A673 (cell line): ENCODE measurements around the gene ASB18.

Source experiments
- EZH2 ChIP-seq: fragments of 200-600 bp; sonication (generic); IDR thresholded peaks from 2 replicates; pipeline ENCODE4 v1.6.1; 2017; ENCODE audit warnings: borderline replicate concordance, low read depth, mild to moderate bottlenecking, mixed read lengths, antibody characterized with exemption, low read length; ENCODE audit not compliant: poor library complexity, severe bottlenecking
- TF ChIP-seq, protein P1 (sequence below): fragments of 300-800, 200-600 bp; sonication (generic); conservative IDR thresholded peaks from 2 replicates; pipeline ENCODE4 v1.5.1; 2017; ENCODE audit warnings: low read depth, mild to moderate bottlenecking, antibody characterized with exemption, low read length, moderate library complexity, mixed read lengths

DNA sequence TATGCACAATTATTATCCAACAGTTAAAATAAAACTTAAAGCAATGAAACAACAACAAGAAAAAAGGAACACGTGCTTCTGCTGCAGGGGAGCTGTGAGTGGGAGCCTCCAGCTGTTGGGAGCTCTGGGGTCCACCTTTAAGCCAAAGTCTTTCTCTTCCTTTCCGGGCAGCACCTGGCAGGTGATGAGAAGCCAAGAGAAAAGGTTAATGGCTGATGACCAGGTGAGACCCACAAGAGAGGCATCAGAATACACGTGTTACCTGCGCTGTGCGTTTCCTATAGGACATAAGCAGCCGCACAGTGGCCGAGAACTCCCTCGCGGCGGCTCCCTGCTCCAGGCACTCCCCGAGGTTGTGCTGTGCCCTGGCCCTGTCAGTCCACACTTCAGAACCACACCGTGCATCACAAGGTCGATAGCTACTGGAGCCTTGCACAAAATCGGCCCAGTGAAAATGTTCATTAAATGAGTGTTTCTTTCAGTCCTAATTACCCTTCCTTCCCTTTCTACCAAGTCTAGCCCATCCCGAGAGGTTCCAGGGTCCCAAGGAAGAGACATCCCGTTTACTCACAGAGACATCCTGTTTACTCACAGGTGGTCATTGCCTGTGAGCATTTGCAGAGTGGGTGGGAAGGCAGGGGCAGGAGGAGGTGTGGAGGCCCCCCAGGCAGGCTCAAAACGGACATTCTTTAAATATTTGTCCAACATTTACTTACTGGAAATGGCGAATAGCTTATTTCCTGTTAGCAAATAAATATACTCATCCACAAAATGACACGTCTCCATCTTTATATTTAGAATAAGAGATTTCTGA, 44.9 kb upstream of the ASB18 start:
- TF ChIP-seq, protein P1, sequence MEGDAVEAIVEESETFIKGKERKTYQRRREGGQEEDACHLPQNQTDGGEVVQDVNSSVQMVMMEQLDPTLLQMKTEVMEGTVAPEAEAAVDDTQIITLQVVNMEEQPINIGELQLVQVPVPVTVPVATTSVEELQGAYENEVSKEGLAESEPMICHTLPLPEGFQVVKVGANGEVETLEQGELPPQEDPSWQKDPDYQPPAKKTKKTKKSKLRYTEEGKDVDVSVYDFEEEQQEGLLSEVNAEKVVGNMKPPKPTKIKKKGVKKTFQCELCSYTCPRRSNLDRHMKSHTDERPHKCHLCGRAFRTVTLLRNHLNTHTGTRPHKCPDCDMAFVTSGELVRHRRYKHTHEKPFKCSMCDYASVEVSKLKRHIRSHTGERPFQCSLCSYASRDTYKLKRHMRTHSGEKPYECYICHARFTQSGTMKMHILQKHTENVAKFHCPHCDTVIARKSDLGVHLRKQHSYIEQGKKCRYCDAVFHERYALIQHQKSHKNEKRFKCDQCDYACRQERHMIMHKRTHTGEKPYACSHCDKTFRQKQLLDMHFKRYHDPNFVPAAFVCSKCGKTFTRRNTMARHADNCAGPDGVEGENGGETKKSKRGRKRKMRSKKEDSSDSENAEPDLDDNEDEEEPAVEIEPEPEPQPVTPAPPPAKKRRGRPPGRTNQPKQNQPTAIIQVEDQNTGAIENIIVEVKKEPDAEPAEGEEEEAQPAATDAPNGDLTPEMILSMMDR: no peak
- no peak for TF ChIP-seq EZH2
